ENCODE results near the gene CREBBP. TPM values are rescaled to one million over a fixed set of nuclear protein-coding genes. Genes with fewer than 3 reads are reported as not detected.
"Not testable (repeated sequence)": the region's sequence is repeated elsewhere in the genome, so short reads cannot be mapped to it uniquely, and the experiment has no call there.

CREBBP gene
- total RNA-seq (100 to 1,000 TPM in 1 of 2 donors, 10 to 100 TPM in 1; 54.7 to 155 TPM), polyA plus RNA-seq (10 to 100 TPM; 16.0 to 17.5 TPM)
- long read RNA-seq, donor 1, transcript CREBBP-204 (3 exons, 548 nt) = major isoform, 9 of 42 reads
- long read RNA-seq, donor 1, partial matches to known transcripts = 33 of 42 reads
- long read RNA-seq, donor 1, other reads (novel, unspliced or antisense) = 0 of 42 reads
- long read RNA-seq, donor 2, partial matches to known transcripts = 0 of 5 reads
- long read RNA-seq, donor 2, other reads (novel, unspliced or antisense) = 0 of 5 reads
- long read RNA-seq, donor 3, partial matches to known transcripts = 11 of 17 reads
- long read RNA-seq, donor 3, other reads (novel, unspliced or antisense) = 0 of 17 reads
- long read RNA-seq, donor 4, transcript CREBBP-204 (3 exons, 548 nt) = major isoform, 9 of 20 reads
- long read RNA-seq, donor 4, partial matches to known transcripts = 10 of 20 reads
- long read RNA-seq, donor 4, other reads (novel, unspliced or antisense) = 0 of 20 reads
- long read RNA-seq, donor 5, transcript CREBBP-204 (3 exons, 548 nt) = major isoform, 18 of 114 reads
- long read RNA-seq, donor 5, transcript CREBBP-209 (3 exons, 922 nt) = minor isoform, 9 of 114 reads
- long read RNA-seq, donor 5, partial matches to known transcripts = 86 of 114 reads
- long read RNA-seq, donor 5, other reads (novel, unspliced or antisense) = 0 of 114 reads

- Histone ChIP-seq H3K9me3 (ENCODE audit: control insufficient read depth in 4 of 4, insufficient read depth in 3 of 4, low read length in 3 of 4) (no peaks in the 10 kb centered on the region), H3K4me3 (peak within 1 kb of the TSS; percentile 95), H3K27me3 (ENCODE audit: control insufficient read depth in 3 of 3, insufficient read depth in 3 of 3, low read length in 2 of 3) (no peaks in the 10 kb centered on the region), H3K4me1 (ENCODE audit: control insufficient read depth in 5 of 5, insufficient read depth in 5 of 5, low read length in 5 of 5) (peaks cover 9 to 25% (median 13%) of the 10 kb centered on the region in 5 donors), H3K9ac (ENCODE audit: insufficient read depth in 1 of 2, low read length in 2 of 2) (peak within 1 kb of the TSS; percentile 51 to 55), H3K36me3 (ENCODE audit: control insufficient read depth in 4 of 4, insufficient read depth in 4 of 4, low read length in 4 of 4) (peaks cover 0 to 10% (median 2%) of the 10 kb centered on the region in 4 donors), H3K27ac (ENCODE audit: low read depth in 1 of 2, low read length in 1 of 2) (peak within 1 kb of the TSS; percentile 94 to 96)
- ATAC-seq (ENCODE audit: insufficient read depth, low FRiP score) (peak; percentile 90), DNase-seq (peak; percentile 92 to 96 (median 93))
- TF ChIP-seq CTCF (IDR thresholded peaks at IDR 0.05; ENCODE audit: control extremely low read depth, extremely low read depth) = no peak
- WGBS, 2 donors = 3 to 7% methylated on average over 57 to 95 of the region's 96 CpGs
These were observed at the start of gene CREBBP for GRCh38 chr16:3880623-3881498. Gene CREBBP, minus strand, starts transcription at chr16:3880713. Its CDS starts 797 bp downstream, at chr16:3879916.

- not testable (repeated sequence) for H3K27ac ChIP-seq (ENCODE audit: low read depth in 1 of 2, low read length in 1 of 2); H3K27me3 ChIP-seq (ENCODE audit: control insufficient read depth in 3 of 3, insufficient read depth in 3 of 3, low read length in 2 of 3); H3K9ac ChIP-seq (ENCODE audit: insufficient read depth in 1 of 2, low read length in 2 of 2); H3K9me3 ChIP-seq (ENCODE audit: control insufficient read depth in 4 of 4, insufficient read depth in 3 of 4, low read length in 3 of 4); ATAC-seq (ENCODE audit: insufficient read depth, low FRiP score); DNase-seq; H3K4me3 ChIP-seq; H3K36me3 ChIP-seq (ENCODE audit: control insufficient read depth in 4 of 4, insufficient read depth in 4 of 4, low read length in 4 of 4); H3K4me1 ChIP-seq (ENCODE audit: control insufficient read depth in 5 of 5, insufficient read depth in 5 of 5, low read length in 5 of 5)
- WGBS, 2 donors = 94 to 95% methylated on average over 2 of the region's 2 CpGs
These were observed 46.6 kb upstream of the CREBBP start for GRCh38 chr16:3927147-3927546.

GRCh38 chr16:3924763-3925162, 44.2 kb upstream of the CREBBP start:
- ATAC-seq (ENCODE audit: insufficient read depth, low FRiP score) = no peak
- H3K9me3 ChIP-seq (ENCODE audit: control insufficient read depth in 4 of 4, insufficient read depth in 3 of 4, low read length in 3 of 4) = peaks cover 0 to 3% (median under 1%) of the 10 kb centered on the region in 4 donors
- H3K4me3 ChIP-seq = no peak overlapping the region
- TF ChIP-seq CTCF (IDR thresholded peaks at IDR 0.05; ENCODE audit: control extremely low read depth, extremely low read depth) = no peak
- H3K36me3 ChIP-seq (ENCODE audit: control insufficient read depth in 4 of 4, insufficient read depth in 4 of 4, low read length in 4 of 4) = no peaks in the 10 kb centered on the region
- H3K9ac ChIP-seq (ENCODE audit: insufficient read depth in 1 of 2, low read length in 2 of 2) = no peak overlapping the region
- H3K27me3 ChIP-seq (ENCODE audit: control insufficient read depth in 3 of 3, insufficient read depth in 3 of 3, low read length in 2 of 3) = no peaks in the 10 kb centered on the region
- DNase-seq = no peak
- no peaks in the 10 kb centered on the region for H3K4me1 ChIP-seq (ENCODE audit: control insufficient read depth in 5 of 5, insufficient read depth in 5 of 5, low read length in 5 of 5)
- H3K27ac ChIP-seq (ENCODE audit: low read depth in 1 of 2, low read length in 1 of 2) = no peak overlapping the region

Data from lung (tissue), 16 donors.